Activated T-helper 1 cell treated with Interleukin-2 at 50 U/mL for 16 hours (primary cell): ENCODE measurements around the gene MAFG.
"Not testable (repeated sequence)": the region's sequence is repeated elsewhere in the genome, so short reads cannot be mapped to it uniquely, and the experiment has no call there.

Experiments used
- DNase-seq: peaks from one replicate; pipeline ENCODE4 v3.0.0-alpha.2; 2020; ENCODE audit warnings: low read depth

The MAFG gene

GRCh38 chr17:81958633-81959342 lies 31.3 kb upstream of the MAFG start:
- DNase-seq = no peak

- DNase-seq = no peak
Measured at GRCh38 chr17:81957691-81958432, 30.3 kb upstream of the MAFG start.

DNA sequence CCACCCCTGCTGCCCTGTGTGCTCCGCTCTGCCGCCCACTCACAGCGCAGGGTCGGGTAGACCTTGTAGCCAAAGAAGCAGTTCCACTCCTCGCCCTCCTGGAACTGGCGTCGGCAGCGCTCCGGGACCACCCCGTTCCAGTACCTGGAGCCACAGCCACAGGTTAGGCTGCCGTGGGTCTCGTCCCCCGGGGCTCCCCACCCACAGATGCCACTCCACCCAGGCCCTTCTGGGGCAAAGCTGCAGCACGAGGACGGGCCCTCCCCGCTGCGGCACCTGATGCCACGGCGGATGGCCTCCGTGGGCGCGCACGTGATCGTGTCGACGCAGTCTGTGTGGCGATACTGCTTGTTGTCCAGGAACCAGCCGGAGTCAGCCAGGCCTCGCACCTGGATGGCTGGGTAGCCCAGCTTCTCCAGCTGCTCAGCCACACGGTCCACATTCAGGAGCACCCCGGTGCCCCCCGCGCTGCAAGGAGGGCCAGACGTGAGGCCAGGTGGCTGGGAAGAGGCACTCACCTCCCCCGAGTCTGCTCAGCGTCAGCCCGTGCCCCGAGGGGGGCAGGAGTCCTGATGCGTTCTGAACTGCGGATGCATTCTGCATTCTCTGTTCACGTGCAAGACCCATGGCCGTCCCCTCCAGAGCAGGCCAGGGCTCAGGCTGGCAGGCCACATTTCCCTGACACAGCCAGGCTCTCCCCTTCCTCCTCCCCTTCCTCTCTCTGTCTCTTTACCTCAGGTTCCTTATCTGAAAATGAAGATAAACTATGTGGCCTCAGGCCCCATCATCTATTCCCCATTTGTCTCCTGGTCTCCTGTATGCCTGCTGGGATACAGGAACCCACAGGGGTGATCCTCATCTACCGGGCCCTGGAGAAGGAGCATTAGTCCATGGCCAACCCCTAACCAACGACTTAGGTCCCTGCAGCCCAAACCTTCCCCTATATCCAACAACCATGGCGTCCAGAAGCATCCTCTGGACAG lies 29.4 kb upstream of the MAFG start:
- DNase-seq = no peak

DNA sequence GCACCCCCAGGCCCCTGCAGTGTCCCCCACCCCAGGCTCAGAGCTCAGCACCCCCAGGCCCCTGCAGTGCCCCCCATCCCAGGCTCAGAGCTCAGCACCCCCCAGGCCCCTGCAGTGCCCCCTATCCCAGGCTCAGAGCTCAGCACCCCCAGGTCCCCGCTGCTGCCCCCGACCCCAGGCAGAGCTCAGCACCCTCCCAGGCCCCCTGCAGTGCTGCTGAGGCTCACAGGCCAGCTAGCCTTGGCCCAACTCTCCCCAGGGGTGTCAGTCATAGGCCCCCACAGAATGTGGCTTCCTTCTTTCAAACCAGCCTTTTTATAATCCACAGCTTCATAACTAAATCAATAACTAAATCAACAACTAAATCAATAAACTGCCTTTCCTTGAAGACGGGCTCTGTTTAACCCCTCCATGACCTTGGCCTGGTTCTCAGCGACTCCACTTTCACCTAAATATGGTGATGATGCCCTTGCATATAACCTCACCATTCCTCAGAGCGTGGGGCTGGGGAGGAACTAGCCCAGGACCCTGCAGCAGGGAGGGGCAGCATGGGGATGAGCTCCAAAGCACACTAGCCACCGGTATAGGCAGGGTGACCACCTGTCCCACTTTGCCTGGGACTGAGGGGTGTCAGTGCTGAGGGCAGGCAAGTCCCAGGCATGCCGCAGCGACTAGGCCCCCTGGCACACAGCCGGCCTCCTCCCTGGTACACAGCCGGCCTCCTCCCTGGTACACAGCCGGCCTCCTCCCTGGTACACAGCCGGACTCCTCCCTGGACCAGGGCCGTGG lies 28.4 kb upstream of the MAFG start:
- DNase-seq = no peak

DNA sequence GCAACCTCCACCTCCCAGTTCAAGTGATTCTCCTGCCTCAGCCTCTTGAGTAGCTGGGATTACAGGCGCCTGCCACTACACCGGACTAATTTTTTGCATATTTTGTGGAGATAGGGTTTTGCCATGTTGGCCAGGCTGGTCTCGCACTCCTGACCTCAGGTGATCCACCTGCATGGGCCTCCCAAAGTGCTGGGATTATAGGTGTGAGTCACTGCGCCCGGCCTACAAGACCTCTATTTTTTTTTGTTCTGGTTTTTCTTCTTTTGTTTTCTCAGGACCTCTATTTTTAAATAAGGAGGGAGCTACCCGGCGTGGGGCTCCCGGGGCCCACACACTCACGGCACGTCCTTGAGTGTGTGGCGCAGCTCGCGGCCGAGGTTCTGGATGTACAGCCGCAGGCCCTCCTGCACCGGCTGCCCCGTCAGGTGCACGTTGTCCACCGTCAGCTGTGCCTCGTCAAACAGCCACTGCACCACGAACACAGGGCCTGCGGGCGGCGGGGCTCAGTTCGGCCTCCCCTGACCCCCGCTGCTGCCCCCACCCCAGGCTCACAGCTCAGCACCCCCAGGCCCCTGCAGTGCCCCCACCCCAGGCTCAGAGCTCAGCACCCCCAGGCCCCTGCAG lies 27.6 kb upstream of the MAFG start:
- no peak for DNase-seq

DNA sequence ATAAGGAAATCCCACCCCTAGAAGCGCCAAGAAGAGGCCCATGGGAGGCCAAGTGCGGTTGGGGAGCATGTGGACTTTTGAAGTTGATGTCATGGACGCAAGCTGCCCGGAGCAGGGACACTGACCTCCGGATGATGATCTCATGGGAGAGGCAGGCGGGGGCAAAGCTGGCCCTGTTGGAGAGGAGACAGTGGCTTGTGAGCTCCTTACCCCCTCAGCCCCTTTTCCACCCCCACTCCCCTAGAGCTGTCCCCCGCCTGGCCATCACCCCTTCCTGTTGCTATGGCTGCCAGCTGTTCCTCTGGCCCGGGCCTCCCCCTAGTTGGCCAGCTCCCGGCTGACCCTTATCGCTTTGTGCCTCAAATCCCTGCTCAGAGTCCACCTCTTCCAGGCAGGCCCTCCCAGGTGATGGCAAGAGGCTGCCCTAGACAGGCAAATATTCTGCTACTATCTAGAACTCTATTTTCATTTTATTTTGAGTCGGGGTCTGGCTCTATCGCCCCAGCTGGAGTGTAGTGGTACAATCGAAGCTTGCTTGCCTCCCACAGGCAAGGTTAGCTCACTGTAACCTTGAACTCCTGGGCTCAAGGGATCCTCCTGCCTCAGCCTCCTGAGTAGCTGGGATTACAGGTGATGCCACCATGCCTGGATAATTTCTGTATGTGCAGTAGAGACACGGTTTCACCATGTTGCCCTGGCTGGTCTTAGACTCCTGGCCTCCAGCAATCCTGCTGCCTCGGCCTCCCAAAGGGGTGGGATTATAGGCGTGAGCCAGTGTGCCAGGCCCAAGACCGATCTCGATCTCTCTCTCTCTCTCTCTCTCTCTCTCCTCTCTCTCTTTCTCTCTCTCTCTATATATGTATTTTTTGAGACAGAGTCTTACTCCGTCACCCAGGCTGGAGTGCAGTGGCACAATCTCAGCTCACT lies 26.9 kb upstream of the MAFG start:
- DNase-seq = no peak

- not testable (repeated sequence) for DNase-seq
Measured at GRCh38 chr17:81953443-81953842, 25.9 kb upstream of the MAFG start.

- no peak for DNase-seq
Measured at GRCh38 chr17:81952792-81953228, 25.3 kb upstream of the MAFG start.

- DNase-seq = no peak
Measured at GRCh38 chr17:81951785-81952684, 24.5 kb upstream of the MAFG start.

DNA sequence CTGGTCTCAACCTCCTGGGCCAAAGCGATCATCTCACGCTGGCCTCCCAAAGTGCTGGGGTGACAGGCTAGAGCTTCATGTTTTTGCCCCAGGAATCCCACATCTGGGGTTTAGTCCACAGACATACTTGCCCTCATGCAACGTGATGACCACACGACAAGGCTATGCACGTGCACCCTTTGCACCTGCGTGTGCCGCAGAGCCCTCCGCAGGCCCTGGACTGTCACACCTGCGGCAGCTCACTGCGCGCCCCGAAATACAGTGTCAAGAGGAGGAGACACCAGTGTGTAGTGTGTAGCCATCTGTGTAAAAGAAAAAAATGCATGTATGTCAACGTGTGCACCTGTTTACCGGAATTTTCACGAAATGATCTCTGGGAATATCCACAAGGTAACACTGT lies 23.0 kb upstream of the MAFG start:
- DNase-seq = no peak

- DNase-seq = no peak
Measured at GRCh38 chr17:81948635-81949378, 21.3 kb upstream of the MAFG start.

DNA sequence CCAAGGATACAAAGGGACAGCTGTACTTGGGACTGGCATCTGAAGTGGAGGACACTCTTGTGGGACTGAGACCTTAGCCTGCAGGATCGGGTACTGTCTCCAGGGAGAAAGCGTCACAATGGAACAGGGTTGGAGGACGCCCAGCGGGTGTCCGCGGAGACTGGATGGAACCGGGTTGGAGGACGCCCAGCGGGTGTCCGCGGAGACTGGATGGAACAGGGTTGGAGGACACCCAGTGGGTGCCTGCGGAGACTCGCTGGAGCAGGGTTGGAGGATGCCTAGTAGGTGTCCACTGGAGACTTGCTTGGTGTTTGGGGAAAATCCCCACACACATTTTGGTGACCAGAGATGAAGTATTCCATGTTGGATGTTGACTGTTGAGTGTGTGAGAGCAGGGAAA lies 19.7 kb upstream of the MAFG start, which contains the start of gene MYADML2:
Gene MYADML2, minus strand, starts transcription at position 45 of the 400 bp plus-strand sequence. CDS start 5,492 bp downstream, outside the sequence.
- DNase-seq = no peak

DNA sequence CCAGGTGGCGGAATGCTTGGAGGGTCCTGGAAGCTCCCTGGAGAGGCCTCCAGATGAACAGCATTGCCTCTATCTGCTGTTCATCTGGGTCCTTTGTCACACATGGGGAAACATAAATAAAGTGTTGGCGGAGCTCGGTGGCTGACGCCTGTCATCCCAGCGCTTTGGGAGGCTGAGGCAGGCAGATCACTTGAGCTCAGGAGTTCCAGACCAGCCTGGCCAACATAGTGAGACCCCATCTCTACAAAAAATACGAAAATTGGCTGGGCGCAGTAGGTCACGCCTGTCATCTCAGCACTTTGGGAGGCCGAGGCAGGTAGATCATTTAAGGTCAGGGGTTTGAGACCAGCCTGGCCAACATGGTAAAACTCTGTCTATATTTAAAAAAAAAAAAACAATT lies 17.3 kb upstream of the MAFG start:
- DNase-seq = no peak

GRCh38 chr17:81942167-81942553 lies 14.6 kb upstream of the MAFG start:
- no peak for DNase-seq

- DNase-seq = no peak
Measured at GRCh38 chr17:81941484-81942166, 14.1 kb upstream of the MAFG start.

GRCh38 chr17:81940538-81941483 lies 13.3 kb upstream of the MAFG start:
- DNase-seq = no peak
